ENCODE results near the gene CD200R1L.

GRCh38 chr3:112881891-112882290, 35.2 kb upstream of the CD200R1L start:
- TF ChIP-seq REST (IDR thresholded peaks at IDR 0.05; ENCODE audit: insufficient read depth in 1 of 2, low read depth in 2 of 2, low read length in 2 of 2) (no peak), SIN3A (IDR thresholded peaks at IDR 0.05; ENCODE audit: borderline replicate concordance, insufficient read depth, low read length) (no peak), POLR2AphosphoS5 (IDR thresholded peaks at IDR 0.05; ENCODE audit: low read depth, low read length) (no peak), TAF1 (IDR thresholded peaks at IDR 0.05; ENCODE audit: borderline replicate concordance, insufficient read depth, low read length) (no peak)

Measured in PFSK-1 (cell line).